HCEC 1CT (cell line): ENCODE results near the gene PGLYRP1.

ENCODE experiments used
- DNase-seq: peaks from one replicate; pipeline ENCODE4 v3.0.0-alpha.2; 2017

PGLYRP1 gene

GRCh38 chr19:46031781-46032596, 9.1 kb upstream of the PGLYRP1 start:
- DNase-seq = no peak

- no peak for DNase-seq
These were observed 8.1 kb upstream of the PGLYRP1 start for GRCh38 chr19:46030812-46031550.

- no peak for DNase-seq
These were observed 3.0 kb upstream of the PGLYRP1 start for GRCh38 chr19:46025835-46026234.

- no peak for DNase-seq
These were observed 492 bp upstream of the PGLYRP1 start for GRCh38 chr19:46023311-46023779.

GRCh38 chr19:46022061-46022430, 807 bp downstream of the PGLYRP1 start:
- DNase-seq = no peak

- no peak for DNase-seq
These were observed 1.3 kb downstream of the PGLYRP1 start for GRCh38 chr19:46021531-46022041.

GRCh38 chr19:46020819-46021125, 2.1 kb downstream of the PGLYRP1 start:
- DNase-seq = no peak

- DNase-seq = no peak
These were observed 3.6 kb downstream of the PGLYRP1 start for GRCh38 chr19:46019270-46019669.

- no peak for DNase-seq
These were observed 4.1 kb downstream of the PGLYRP1 start for GRCh38 chr19:46018729-46019251.

GRCh38 chr19:46017874-46018675, 4.8 kb downstream of the PGLYRP1 start:
- DNase-seq = no peak

GRCh38 chr19:46017095-46017429, 5.8 kb downstream of the PGLYRP1 start:
- DNase-seq = no peak

GRCh38 chr19:46016426-46017094, 6.3 kb downstream of the PGLYRP1 start:
- peak; percentile 71 for DNase-seq

- DNase-seq = no peak
These were observed 7.0 kb downstream of the PGLYRP1 start for GRCh38 chr19:46015687-46016425.

GRCh38 chr19:46014941-46015686, 7.7 kb downstream of the PGLYRP1 start:
- no peak for DNase-seq

- no peak for DNase-seq
These were observed 8.3 kb downstream of the PGLYRP1 start for GRCh38 chr19:46014534-46014933.

- peak; percentile 53 for DNase-seq
These were observed 13.0 kb downstream of the PGLYRP1 start for GRCh38 chr19:46009530-46010510.

- DNase-seq = no peak
These were observed 16.4 kb downstream of the PGLYRP1 start for GRCh38 chr19:46006411-46006810.

GRCh38 chr19:46002678-46003275, 20.1 kb downstream of the PGLYRP1 start:
- DNase-seq = no peak

- DNase-seq = no peak
These were observed 22.2 kb downstream of the PGLYRP1 start for GRCh38 chr19:46000491-46001246.
